Right ventricle myocardium superior (tissue), 1 donor: ENCODE results near the gene IGF2BP2. TPM values are rescaled to one million over a fixed set of nuclear protein-coding genes. Genes with fewer than 3 reads are reported as not detected.
A peak's percentile ranks its signal among the peaks of the same experiment; 100 is the strongest.

Experiments
- ATAC-seq: fragments of 200-7000 bp; cut with Tn5 transposase; one replicate; pipeline ENCODE4 v1.9.1; 2020; ENCODE audit warnings: mild to moderate bottlenecking; ENCODE audit not compliant: poor library complexity
- DNase-seq: peaks from one replicate; pipeline ENCODE4 v3.0.0-alpha.2; 2020
- intact Hi-C: fragments of 100-400 bp; cut with DNase I; formaldehyde crosslinking; loops from one replicate; pipeline ENCODE4 v1.11.2; 2022
- total RNA-seq: library from RNA; stranded (reverse); fragmentation: NEBNext Ultra II Directional; extraction: Animal tissue kit (Norgen Biotek cat#: 25700); gene quantifications from one replicate; pipeline ENCODE4 v1.2.1, GENCODE V29; 2021
- donor health status: DM: no; HTN: yes; CAD: no; lungs with severe emphysema.

IGF2BP2 gene
- total RNA-seq, 1 donor from 2014 or later, result 18.7 TPM

- no peak for ATAC-seq
- DNase-seq, result no peak
- intact Hi-C loops, result no loop called here
Observed at GRCh38 chr3:185726254-185726967, 98.4 kb downstream of the IGF2BP2 start.

GRCh38 chr3:185724761-185725160 lies 100.1 kb downstream of the IGF2BP2 start:
- no peak for ATAC-seq
- no peak for DNase-seq
- intact Hi-C loops, result no loop called here

DNA sequence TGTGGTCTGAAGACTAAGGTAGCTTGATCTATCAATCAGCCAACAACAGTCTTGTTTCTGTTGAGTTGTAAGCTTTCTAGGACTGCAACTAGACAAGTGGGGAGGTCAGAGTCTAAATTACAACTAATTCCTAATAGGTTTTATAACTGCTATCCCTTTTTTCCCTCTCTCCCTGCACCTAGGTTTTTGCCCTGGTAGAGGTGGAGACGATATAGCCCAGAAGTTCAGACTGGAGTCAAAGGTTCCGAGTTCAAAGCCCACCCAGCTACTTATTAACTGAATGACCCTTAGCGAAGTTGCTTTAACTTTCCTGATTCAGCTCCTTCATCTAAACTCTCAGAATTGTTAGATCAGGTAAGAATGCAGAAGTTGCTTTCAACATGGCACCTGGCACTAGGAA lies 100.6 kb downstream of the IGF2BP2 start:
- DNase-seq (no peak), ATAC-seq (no peak)
- intact Hi-C loops, result no loop called here

GRCh38 chr3:185722881-185723280 lies 102.0 kb downstream of the IGF2BP2 start:
- no peak for ATAC-seq
- no peak for DNase-seq
- intact Hi-C loops, result no loop called here

GRCh38 chr3:185721970-185722369 lies 102.9 kb downstream of the IGF2BP2 start:
- DNase-seq (no peak), ATAC-seq (no peak)
- intact Hi-C loops, result no loop called here

DNA sequence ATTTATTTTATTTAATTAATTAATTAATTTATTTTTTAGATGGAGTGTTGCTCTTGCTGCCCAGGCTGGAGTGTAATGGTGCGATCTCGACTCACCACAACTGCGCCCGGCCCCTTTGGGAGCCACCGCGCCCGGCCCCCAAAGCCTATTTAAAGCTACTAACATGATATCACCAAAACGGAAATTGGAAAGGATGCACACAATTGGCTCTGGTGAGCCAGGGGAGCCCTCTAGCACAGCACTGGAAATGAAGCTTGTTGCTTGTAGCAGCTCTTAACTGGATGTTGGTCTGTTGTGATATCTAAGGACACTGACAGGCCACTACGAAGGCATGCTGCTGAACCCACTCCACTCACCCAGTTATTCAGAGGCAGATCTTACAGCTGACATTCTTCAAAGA lies 104.5 kb downstream of the IGF2BP2 start:
- intact Hi-C loops, result no loop called here
- no peak for DNase-seq
- ATAC-seq, result no peak

- intact Hi-C loops, result no loop called here
- DNase-seq (no peak), ATAC-seq (no peak)
Observed at GRCh38 chr3:185718736-185719593, 105.9 kb downstream of the IGF2BP2 start.

- no peak for ATAC-seq
Observed at GRCh38 chr3:185717627-185718402, 107.0 kb downstream of the IGF2BP2 start.

DNA sequence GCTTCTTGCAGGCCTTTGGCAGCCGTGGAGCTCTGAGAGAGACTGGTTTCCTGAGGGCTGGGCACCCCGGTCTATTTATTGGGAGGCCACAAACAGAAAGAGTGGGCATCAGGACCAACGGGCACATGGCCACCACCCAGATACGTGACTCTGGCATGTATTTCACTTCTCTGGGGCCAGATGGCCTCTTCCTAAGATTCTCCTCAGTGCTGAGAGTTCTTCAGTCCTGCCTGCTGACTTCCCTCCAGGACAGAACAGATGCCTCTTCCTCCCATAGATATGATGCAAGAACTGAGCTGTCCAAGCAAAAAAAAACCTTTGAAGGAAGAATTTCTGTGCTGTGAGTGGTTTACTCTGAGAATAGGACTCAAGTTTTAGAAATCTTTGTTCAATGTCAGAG lies 107.7 kb downstream of the IGF2BP2 start:
- peak; percentile 58 for ATAC-seq
- intact Hi-C loops, result no loop called here
- no peak for DNase-seq

More at GRCh38 chr3:185717627-185718402, 107.0 kb downstream of the IGF2BP2 start:
- no peak for DNase-seq
- intact Hi-C loops, result no loop called here

DNA sequence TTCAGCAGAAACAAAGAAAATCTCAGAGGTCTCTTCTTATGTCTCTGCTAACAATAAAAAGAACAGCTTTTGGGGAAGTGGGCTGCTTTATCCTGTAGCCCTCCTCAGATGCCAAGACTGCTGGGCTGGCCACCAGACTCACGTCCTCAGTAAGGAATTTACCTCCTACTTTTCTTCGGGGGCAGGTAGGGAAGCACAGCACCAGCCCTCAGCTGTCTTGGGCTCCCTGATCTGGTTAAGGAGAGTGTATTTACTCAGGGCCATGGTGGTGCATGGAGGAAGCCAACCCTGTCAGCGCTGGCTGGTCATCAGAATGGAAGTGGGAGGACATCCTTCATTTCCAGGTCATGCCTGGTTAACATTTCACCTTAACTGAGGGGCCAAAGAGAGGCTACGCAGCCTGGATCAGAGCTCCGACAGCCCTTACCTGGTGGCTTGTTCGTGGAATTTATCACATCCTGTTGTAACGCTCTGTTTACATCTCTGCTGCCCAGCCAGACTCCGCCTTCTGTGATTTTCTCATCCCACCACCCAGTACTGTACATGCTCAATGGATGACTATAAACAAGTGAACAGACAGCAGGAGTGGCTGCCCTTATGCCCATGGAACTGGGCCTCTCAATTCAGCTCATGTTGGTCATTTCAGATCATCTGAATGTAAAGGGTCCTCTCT lies 108.3 kb downstream of the IGF2BP2 start:
- no peak for DNase-seq
- intact Hi-C loops, result no loop called here
- no peak for ATAC-seq

DNA sequence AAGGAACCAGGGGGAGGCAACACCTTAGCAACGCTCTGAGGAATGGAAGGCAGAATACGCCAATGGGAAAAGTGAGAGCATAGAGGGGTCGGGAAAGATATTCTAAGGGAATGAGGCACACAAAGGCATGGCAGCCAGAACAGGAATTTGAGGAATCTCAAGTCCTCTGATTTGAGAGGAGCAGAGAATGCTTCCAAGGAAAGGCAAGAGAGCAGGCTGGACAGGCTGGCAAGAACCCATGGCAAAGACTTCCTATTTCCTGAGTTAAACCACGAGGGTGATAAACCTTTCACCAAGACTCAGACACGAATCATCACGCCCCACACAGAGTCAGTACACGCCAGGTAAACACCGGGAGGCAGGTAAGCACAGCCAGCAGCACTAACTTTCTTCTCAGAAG lies 109.8 kb downstream of the IGF2BP2 start:
- DNase-seq, result no peak
- intact Hi-C loops, result no loop called here
- no peak for ATAC-seq

DNA sequence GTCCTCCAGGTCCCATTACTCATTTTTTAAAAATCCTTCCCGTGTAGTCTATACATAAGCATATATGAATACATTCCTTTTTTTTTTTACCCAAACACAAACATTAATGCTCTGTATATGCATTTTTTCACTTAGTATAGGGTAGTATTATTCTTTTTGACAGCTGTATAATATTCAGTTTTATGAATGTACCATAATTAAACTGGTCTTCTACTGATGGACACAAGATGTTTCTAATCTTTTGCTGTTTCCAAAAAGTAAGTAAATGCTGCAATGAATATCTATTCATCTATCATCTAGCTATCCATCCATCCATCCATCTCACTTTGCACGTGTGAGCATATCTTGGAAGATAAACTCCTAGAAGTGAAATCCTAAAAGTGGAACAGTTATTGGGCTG lies 110.8 kb downstream of the IGF2BP2 start:
- DNase-seq (no peak), ATAC-seq (no peak)
- intact Hi-C loops, result no loop called here

DNA sequence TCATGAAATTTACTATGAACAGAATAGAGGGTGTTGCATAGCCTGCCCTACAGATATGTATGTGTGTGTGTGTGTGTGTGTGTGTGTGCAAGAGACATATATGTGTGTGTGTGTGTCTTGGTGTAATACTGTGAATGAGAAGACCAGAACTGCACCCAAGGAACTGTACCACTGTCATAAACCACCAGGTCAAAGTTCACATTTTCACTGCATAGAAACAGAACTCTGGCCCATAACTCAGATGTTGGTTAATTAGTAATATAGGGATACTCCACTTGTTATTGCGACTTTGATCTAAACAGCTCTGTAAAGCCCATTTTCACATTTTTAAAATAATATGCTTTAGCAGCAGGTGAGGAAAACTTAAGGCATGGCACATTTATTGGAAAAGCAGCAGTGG lies 111.8 kb downstream of the IGF2BP2 start:
- ATAC-seq (no peak), DNase-seq (no peak)
- intact Hi-C loops, result no loop called here

- DNase-seq, result no peak
- no peak for ATAC-seq
- intact Hi-C loops, result no loop called here
Observed at GRCh38 chr3:185712337-185712736, 112.5 kb downstream of the IGF2BP2 start.

DNA sequence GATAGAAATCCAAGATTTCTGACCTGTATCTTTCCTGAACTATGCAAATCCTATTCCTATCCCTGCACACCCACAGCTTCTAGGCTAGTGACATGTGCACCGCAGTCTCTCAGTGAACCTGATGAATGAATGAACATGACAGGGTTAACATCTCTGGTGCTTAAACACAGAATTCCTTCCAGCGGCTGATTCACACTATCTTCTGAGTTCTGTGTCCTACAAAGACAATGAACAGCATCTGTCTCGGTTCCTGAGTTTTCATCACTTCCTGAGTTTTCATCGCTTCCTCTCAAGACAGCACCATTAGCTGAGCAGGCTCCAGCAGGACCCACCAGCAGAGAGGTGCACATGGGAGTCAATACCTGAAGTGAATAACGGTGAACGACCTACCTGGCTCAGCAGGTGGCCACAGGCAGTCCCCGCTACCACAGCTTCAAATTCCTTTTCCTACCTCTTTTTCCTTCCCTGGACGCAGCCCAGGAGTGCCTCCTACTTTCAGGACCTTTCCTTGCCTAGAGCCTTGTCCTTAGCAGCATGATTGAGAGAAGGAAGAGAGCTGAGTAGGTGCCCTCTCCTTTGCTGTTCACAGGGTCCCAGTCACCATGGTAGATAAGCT lies 113.5 kb downstream of the IGF2BP2 start:
- intact Hi-C loops, result no loop called here
- DNase-seq (no peak), ATAC-seq (no peak)

DNA sequence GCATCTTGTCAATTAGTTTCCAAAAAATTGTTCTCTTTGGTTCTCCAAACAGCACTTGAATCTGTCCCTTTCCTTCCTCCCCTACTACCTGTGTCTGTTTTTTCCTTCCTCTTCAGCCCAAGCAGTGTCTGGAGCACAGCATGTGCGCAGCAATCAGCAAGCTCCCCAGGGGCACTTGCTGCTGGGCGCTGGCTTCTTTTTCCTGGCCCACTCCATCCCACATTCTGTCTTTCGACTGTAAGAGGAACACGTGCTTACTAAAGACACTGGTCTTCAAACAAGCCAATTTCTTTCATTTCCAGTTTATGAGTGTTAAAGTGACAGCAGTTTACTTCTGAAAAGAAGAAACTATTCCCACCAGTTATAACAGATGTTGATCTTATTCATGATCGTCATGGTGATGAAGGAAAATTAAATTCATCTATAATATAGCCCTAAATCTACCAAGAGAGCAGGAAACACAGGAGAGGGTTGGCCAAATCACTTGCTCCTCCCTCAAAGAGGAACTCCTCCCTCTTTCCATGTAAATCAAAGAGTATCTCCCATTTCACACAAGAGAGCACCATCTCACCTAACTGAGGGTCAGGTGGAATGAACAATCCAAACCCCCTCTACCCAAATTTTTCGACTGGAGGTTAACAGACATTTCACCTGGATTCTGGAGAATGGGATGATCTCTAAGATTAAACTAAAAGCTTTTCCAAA lies 115.4 kb downstream of the IGF2BP2 start:
- intact Hi-C loops, result no loop called here
- ATAC-seq (no peak), DNase-seq (no peak)

DNA sequence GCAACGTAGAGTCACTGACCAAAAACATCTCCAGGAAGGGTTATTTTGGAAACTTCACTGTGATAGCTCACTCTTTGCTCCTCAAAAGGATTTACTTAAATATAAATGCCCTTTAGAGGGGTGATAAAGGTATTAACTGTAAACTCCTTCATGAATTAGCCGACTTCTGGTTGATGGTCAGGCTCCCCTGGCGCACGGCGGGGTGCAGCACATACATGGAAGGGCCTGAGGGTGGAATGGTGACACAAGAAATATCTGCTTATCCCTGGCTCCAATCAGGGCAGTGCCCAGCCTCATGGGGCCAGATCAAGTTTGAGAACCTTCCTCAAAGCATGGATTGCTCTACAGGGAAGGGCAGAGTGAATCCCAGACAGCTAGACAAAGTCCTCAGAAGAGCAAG lies 116.5 kb downstream of the IGF2BP2 start:
- intact Hi-C loops, result no loop called here
- no peak for DNase-seq
- ATAC-seq, result no peak

GRCh38 chr3:185705498-185705897 lies 119.3 kb downstream of the IGF2BP2 start:
- intact Hi-C loops, result no loop called here
- no peak for DNase-seq
- ATAC-seq, result no peak
